ENCODE data around the gene TLE4.
A peak's percentile ranks its signal among the peaks of the same experiment; 100 is the strongest.
"Not testable (repeated sequence)": the region's sequence is repeated elsewhere in the genome, so short reads cannot be mapped to it uniquely, and the experiment has no call there.

TLE4 gene

DNA sequence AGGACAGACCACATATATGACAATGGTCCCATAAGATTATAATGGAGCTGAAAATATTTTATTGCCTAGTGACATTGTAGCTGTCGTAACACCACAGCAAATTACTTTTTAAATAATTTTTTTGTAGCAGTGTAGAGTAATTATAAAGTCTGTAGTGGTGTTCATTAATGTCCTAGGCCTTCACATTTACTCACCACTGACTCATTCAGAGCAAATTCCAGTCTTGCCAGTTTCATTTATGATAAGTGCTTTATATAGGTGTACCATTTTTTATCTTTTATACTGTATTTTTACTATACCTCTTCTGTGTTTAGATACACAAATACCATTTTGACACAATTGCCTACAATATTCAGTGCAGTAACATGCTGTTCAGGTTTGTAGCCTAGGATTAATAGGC, 67.6 kb downstream of the TLE4 start:
- DNase-seq, result no peak

DNA sequence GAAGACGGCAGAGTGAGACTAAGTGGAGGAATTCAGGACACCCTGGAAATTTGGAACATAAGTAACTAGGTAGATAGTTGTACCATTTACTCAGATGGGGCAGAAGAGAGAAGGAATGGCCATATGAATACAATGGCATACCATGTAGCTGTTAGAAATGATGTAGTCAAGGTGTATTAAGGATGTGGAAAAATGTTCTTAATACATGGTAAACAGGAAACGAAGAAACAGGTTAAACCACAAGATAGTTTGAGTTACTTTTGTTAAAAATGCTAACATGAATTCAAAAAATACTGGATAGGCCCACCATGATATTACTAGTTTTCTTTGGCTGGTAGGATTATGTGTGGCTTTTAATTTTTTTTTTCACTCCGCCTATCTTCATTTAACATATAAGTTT, 68.3 kb downstream of the TLE4 start:
- not testable (repeated sequence) for DNase-seq

DNA sequence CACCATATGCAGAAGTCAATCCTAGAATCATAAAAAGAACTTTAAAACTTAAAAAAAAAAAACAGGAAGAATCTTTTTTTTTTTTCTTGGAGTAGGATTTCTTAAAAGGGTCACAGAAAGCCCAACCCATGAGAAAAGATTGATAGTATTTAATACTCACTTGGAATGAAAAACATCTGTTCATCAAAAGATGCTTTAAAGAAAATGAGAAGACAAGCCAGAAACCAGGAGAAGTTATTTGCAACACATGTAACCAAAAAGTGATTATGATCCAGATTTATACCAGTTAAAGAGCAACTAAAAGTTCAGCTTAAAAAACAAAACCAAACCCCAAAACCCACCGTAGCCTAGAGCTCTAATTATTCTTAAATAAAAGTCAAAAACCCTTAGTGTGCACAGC, 69.3 kb downstream of the TLE4 start:
- no peak for DNase-seq

DNA sequence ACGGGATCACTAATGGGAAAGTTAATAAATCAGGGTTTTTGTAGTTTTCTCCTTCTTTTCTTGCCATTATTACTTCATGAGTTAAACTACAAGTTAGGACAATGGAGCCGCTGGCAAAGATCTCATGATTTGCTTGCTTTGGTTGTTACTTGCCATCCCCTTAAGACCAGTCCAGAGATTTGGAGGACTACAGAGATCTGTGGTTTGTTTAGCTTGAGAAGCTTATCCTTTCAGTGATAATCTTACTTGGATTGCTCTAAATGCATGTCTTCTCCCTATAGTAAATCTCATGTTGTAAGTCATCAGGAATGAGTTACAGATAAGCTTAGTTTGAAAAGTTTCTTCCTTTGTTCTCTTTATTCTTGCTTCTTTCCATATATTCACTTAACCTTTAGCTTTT, 70.9 kb downstream of the TLE4 start:
- no peak for DNase-seq

DNA sequence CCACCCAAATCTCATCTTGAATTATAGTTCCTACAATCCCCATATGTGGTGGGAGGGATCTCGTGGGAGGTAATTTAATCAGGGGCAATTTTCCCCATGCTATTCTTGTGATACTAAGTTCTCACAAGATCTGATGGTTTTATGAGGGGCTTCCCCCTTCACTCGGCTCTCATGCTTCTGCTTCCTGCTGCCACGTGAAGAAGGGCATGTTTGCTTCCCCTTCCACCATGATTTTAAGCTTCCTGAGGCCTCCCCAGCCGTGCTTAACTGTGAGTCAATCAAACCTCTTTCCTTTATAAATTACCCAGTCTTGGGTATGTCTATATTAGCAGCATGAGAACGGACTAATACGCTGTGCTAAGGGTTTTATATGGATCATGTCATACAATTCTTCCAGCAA, 72.3 kb downstream of the TLE4 start:
- DNase-seq, result no peak

DNA sequence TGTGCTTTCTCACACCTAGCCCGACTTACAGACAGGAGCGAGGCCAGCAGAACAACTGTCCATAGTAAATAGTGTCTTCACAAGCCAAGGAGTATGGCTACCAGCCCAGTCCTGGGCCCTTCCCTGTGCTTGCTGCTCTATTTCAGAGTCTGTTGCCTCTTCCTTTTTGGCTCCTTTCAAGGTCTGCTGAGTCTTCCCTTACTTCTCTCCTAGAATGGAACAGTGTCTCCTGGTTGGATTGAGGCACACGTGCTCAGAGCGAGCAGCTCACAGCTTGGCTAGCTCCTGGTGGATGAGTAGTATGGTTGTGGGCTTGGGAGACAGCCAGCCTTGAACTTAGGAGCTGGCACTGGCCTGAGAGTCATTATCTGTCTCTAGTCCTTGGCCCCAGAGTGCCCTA, 72.8 kb downstream of the TLE4 start:
- no peak for DNase-seq

DNA sequence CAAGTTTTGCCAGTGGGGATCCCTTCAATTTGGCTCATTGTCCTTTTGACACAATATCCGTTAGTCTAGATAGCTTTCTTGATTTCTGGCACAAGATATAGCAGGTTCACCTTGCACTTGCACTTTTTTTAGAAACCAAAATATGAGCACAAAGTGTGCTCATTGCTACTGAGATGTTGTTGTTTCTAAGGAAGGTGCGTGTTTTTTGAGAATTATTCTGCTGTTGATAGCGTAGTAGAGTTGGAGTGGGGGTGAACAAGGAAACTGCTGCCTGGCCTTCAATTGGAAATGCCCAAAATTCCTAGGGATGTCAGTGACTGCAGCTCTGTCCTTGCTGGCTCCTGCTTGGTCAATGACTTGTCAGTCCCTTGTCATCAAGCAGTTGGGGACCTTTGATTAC, 73.3 kb downstream of the TLE4 start:
- DNase-seq, result no peak

DNA sequence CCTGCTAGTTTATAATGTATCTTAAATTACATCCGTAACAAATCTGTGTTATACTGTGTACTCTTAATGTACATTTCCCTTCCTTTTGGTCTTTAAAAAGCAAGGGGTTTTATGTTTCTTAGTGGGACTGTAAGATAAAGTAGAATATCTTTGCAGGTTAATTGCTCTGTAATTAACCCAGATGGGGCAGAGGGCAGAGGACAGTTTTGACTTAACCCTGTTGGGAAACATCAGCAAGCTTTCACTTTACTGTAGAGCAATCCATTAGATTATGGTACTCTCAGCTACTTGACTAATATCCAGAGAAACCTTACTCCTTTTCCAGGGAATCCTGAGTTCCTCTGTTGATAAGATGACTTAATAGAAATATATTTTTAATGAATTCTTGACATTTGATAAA, 74.3 kb downstream of the TLE4 start:
- no peak for DNase-seq

DNA sequence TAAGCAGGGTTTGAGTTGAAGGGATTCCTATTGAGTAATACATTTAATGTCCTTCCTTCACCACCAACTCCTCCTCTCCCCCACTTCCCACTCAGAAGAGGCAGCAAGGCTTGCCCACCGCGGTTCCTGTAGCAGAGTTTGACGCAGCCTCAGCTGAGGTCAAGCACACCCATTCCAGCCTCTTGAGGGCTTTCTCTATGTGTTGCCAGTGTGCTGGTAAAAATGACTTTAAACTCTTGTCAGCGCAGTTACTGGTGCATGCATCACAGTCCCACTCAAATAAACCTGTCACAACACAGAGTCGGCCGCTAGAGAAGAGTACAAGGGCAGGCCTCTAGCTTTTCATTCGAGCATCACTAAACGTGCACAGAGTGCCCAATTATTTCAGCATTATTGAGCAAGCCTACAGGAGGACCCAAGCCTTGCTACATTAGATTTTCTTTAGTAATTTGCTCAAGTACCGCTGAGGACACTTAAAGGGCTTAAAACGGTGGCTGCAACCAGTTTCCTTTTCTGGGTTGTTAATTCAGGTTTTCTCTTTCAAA, 79.6 kb downstream of the TLE4 start:
- DNase-seq, result no peak

DNA sequence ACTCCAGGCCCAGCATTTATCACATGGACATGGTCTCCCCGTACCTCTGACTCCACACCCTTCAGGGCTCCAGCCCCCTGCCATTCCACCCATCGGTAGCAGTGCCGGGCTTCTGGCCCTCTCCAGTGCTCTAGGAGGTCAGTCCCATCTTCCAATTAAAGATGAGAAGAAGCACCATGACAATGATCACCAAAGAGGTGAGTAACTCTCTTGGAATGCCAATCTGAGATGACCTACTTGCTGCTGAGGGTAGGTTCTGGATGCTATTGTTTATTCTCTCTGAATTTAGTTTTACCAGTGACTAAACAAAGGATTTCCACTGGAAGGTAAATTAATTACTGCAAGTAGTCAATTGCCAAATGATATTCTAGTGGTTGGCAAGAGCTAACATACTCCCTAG, 80.8 kb downstream of the TLE4 start:
- no peak for DNase-seq

DNA sequence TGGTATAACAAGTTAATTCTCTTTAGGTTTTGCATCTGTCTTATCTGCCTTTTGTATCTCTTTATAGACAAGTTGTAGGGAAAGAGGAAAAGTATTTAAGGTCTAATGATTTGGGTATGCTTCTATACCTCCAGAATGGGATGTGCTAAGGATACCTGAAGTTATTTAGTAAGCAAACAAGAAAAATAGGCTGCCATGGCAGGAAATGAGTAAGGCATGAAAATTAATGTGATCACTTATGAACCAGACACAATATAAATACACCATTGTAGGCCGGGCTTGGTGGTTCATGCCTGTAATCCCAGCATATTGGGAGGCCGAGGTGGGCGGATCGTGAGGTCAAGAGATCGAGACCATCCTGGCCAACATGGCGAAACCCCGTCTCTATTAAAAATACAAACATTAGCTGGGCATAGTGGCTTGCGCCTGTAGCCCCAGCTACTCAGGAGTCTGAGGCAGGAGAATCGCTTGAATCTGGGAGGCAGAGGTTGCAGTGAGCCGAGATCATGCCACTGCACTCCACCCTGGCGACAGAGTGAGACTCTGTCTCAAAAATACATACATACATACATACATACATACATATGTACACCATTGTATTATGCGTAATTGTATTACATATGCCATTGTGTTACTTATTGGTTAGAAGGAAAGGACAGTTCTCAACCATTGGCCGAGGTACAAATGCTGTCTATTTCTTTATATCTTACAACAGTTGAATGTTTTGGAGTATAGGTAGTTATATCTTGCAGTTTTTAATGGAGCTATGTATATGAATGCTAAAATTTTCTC, 83.0 kb downstream of the TLE4 start:
- DNase-seq, result not testable (repeated sequence)

DNA sequence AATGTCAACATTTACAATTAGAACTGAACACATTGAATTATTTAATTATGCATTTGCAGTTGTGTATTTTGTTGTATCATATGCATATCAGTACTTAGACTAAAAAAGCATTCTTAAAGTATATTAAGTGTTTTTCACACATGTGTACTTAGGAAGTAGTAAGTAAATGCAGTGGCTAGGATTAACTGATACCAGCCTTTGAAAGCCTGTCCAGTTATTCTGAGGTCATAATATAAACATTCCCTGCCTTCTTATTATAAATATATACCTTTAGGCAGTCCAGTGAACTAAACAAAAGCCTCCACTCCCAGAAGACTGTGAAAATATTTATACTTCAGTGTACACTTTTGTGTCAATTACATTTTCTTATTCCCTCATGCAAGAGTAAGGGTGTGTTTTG, 83.8 kb downstream of the TLE4 start:
- no peak for DNase-seq

DNA sequence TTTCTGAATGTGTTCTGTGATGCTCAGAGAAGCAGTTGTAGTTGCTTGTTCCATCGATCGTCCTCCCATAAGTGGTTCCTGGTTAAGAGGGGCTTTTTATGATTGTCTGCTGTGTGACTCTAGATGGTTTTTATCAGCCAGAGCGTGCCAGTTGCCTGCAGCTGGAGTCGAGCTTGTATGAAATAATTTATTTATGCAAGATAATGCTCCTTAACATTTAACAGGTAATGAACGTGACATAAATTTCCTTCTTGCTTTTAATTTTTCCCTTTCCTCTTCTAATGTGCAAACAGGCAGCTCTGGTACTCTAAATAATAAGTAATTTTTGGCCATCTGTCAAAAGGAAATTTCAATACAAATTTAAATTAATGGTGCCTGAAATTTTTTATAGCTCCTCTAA, 84.4 kb downstream of the TLE4 start:
- no peak for DNase-seq

DNA sequence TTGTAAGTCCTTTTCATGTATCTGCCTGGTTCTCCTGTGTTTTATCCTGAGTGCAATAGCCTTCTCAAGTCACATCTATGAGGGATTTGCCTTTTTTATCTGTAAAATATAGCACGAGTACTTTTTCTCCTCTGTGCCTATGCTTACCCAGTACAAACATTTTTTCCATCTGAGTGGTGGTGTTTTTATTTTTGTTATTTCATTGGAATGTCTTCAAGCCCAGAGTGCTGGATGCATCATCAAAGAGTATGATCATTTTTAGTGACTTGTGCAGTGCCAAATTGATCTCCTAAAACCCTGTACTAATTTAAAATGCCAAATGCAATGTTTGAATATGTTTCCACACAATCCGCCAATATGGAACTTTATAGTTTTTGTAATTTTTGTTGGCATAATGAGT, 86.1 kb downstream of the TLE4 start:
- no peak for DNase-seq

DNA sequence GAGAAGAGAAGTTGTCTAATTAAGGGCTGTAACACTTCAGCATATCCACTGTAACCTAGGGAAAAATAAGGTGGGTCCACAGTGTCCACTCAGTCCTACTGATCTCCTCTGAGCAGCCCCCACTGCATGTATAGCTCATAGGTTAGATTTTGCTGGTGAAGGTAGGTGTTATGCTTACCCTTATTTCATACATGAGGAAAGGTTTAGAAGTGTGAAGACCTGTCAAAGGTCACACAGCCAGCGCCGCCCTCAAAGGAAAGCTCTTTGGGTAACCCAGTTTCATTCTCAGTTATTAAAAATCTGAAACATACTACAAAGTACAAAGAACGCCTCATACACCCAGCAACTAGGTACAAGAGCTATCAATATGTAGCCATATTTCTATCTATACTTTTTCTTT, 87.2 kb downstream of the TLE4 start:
- DNase-seq, result no peak

DNA sequence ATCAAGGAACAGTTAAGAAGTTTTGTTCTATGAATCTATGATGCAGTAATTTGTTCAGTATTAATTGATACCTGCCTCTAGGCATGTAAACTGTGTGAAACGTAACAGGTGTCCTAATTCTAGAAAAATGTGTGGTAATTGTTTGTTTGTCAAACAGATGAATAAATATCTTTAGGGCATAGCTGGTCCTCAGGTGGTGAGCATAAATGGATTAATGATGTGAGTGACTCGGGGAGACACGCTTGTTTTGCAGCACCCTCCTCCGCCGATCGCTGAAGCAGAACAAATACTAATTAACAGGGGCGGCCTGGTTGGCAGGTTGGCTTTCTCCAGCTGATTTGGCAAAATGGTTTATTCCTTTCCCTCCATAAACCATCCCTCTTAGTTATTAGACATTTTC, 88.8 kb downstream of the TLE4 start:
- DNase-seq, result no peak

DNA sequence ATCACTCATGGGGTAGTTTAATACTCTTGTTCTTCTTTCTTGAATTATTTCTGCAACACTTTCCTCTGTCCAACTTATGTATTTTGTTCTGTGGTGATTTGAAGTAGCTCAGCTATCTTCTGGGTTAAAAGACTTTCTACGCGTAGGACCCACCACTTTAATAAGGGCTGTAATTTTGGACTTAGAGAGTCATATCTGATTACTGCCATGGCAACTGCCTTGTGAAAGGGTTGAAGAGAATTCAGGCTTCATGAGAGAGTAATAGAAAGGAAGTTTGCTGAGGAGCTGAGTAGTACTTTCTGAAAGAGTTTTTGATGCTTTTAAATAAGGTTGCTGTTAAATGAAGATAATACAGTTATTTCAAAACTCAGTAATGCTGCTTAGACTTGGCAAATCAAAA, 89.5 kb downstream of the TLE4 start:
- DNase-seq, result no peak

DNA sequence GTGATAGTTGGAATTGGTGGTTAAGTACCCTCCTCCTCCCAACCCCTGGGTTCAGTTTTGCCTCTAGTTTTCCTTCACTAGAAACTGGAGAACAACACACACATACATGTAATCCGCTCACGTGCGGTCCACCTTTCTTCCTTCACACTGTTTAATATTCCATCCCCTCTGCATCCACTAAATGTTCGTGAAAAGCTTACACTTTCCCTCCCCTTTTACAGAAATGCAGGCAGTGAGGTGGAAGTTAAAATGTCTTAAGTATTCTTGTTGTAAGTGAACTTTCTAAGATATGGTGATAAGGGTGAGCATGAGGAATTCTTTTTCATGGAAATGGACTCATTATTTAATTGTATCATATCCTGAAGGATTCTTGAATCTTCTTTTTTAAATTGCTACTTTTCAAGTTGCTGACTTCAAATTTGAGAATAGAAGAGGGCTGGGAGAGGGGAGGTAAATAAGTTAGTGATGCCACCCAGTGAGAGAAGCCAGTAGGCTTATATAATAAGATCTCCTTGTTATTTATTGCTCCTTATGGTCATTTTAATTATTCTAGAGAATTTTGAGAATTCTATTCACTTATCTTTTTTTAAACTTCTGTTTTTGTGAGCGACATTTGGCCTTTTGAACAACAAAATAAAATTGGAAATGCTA, 90.2 kb downstream of the TLE4 start:
- DNase-seq, result no peak

DNA sequence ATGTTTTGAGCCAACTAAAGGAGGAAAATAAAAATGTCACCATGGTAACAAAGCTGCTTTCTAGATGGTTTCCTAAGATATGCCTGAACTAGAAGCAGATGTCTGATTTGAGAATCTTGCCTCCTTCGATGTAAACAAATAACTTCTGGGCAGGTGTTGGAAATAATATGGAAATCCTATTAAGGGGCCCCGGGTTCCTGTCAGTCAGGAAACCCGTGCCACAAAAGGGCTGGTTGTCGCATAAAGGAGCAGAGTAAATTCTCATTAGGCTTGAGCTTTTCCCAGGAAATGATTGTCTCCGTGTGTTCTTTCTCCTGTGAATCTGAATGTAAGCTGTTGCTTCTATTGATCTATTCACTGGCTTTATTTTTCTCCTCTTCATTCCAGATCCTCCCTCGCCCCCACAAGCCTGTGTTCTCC, 90.8 kb downstream of the TLE4 start:
- peak; percentile 43 for DNase-seq

DNA sequence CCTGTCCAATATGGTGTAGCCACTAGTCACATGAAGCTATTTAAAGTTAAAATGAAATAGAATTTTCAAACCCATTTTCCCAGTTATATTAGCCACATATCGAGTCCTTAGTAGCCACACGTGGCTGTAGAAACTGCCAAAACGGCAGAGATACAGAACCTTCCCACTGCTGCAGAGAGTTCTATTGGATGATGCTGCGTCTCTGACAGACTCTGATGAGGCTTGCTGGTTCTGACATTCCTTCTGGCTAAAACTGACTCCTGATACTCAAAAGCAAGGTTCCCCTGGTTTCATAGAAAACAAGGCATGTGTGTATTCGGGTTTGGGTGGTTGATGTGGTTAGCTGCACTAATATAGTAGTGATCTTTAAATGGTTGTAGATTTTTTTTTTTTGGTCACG, 91.5 kb downstream of the TLE4 start:
- DNase-seq, result no peak

DNA sequence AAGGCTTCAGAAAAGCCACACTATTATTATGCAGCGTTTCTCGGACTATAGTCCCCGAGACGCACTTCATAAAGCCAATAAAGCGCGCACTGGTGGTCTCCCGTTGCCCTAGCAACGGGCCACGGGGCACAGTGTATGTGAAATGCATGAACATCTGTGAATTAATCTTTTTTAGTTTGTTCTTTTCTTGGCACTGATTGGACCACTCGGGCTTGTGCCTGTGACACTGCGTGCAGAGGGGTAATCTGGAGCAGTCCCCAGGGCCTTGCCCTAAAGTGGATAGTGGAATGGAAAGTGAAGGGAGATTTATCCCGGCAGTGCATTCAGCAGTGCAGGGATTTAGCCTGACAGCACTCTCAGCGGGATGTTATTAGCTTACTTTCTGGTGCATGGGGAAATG, 92.1 kb downstream of the TLE4 start:
- peak; percentile 49 for DNase-seq

DNA sequence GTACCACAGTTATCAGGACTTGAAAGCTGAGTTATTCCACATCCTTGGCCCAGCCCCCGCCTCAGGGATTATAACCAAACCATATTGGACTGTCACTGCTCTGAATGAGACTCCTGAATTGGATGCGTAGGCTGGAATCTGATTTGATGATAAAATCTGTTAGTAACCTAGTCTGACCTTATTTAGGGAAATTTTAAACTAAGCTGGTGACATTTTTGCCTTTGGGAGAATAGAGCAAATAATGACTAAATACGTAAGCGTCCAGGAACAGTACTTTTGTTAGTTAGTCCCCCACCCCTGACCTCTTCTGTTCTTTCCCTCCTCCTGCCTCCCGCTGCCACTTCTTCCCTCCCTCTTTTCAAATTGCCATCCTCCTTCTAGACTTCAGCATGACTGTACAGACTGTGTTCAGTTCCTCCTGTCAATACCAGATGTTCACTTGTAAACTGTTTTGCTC, 92.6 kb downstream of the TLE4 start:
- no peak for DNase-seq

DNA sequence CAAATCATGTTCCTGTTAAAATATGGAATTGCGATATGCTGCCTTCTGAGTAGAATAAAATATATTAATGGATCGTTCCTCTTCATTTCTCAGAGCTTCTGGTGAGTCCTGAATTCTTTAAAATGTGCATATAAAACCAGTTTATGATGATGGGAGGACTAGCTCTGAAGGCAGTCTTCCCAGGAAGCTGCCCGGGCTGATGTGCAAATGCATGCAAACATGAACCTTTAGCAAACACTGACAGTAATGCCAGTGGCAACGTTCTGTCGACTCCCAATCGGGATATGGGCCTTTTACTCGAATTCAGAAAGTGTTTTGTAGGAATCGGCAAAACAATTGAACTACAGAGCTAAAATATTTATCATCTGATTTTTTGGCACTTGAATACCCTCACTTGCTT, 93.6 kb downstream of the TLE4 start:
- no peak for DNase-seq

DNA sequence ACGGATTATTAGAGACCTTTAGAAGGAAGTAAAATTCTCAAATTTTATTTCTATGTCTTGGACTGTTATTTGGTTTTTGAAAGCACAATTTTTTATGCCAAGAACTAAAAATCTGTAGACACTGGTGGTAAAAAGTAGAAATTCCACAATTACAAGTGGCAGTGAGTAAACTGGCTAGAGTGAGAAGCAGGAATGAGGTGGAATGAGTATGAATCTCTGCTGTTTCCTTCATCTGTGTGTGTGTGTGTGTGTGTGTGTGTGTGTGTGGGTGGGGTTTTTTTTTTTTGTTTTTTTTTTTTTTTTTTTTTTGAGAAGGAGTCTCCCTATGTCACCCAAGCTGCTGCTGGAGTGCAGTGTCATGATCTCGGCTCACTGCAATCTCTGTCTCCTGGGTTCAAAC, 94.2 kb downstream of the TLE4 start:
- DNase-seq, result no peak

DNA sequence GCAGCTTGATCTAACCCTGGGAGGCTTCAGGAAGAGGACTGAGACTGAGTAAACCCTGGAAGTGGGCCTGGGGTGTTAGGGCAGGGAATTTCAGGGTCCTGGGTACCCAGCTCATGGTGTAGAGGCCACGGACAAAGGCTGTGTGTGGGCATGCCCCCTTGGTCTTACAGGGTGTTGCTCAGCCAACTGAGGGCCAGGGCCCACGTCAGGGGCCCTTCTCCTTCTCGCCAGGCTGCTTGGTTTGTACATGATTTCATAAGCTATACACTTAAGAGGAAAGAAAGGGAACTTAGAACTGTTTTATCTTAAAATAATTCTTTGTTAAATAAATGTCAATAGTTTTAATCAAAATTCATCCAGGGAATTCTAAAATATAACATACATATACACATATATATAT, 95.4 kb downstream of the TLE4 start:
- no peak for DNase-seq
